SH-SY5Y (cell line): ENCODE data around the gene ZBTB9.

Experiments used
- GATA2 ChIP-seq: IDR thresholded peaks from 2 replicates; pipeline ENCODE4 v1.6.1; 2011; ENCODE audit warnings: mild to moderate bottlenecking, low read depth, low read length
- GATA3 ChIP-seq: IDR thresholded peaks from 2 replicates; pipeline ENCODE4 v1.6.1; 2011; ENCODE audit warnings: low read depth, mild to moderate bottlenecking, low read length, moderate library complexity

DNA sequence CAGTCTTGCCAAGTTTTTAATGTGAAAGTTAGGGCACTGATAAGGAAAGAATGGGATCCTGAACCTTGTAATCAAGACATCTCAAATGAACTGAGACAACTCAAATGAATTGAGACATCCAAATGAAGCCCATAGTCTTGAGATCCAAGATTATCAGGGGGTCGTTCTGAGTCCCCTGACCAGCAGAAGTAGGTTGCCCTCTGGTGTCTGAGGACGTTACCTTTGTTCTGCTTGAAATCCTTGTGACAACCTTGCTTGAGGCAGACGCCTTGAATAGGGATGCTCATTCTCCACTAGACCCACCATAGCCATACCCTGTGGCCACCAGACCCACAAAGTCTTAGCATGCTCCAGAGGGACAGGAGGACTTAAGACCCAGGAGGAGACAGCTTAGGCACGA is 37.7 kb downstream of the ZBTB9 start:
- no peak for TF ChIP-seq GATA3
- TF ChIP-seq GATA2 = no peak
